Measurements from ENCODE around the gene CRHR2.

Gene CRHR2

DNA sequence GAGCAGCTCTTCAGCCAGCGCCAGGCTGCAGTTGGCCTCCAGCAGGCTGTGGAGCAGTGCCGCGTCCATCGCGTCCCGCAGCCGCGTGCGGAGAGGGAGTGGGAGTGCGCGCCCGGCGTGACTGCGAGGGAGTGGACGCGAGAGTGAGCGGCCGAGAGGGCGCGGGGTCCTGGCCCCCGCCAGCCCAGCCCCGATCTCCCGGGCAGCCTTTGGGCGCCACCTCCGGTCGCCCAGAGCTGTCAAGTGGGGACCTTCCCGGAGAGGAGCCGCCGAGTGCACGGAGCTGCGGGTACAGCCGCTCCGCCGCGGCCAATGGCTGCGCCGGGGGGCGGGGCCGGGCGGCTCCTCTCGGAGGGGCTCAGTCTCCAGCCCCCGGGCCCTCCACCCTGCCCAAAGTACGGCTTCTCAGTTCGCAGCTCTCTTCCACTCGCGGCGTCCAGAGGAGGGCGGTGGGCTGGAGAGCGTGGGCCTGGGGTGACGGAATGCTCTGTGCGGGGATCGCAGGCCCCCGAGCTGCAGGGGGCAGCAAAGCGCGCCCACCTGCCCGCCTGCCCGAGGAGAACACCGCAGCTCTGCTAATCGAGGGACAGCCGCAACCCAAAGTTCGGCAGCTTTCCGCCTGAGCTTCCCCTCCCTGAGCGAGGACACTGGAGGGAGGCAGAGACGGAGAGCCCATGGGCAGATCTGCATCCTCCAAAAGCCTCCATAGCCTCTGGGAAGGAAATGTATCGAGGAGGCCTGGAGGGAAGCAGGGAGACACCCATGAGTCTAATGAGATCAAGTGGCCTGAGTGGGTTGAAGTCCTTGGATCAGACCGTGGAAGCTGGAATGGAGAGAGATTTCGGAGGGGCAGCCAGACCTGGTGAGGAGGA, at the start of gene CRHR2:
CRHR2 (minus strand) TSS at position 245 of the 872 bp plus-strand sequence; CDS start at position 69, 176 bp downstream.
- TF ChIP-seq, protein P1, sequence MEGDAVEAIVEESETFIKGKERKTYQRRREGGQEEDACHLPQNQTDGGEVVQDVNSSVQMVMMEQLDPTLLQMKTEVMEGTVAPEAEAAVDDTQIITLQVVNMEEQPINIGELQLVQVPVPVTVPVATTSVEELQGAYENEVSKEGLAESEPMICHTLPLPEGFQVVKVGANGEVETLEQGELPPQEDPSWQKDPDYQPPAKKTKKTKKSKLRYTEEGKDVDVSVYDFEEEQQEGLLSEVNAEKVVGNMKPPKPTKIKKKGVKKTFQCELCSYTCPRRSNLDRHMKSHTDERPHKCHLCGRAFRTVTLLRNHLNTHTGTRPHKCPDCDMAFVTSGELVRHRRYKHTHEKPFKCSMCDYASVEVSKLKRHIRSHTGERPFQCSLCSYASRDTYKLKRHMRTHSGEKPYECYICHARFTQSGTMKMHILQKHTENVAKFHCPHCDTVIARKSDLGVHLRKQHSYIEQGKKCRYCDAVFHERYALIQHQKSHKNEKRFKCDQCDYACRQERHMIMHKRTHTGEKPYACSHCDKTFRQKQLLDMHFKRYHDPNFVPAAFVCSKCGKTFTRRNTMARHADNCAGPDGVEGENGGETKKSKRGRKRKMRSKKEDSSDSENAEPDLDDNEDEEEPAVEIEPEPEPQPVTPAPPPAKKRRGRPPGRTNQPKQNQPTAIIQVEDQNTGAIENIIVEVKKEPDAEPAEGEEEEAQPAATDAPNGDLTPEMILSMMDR (conservative IDR thresholded peaks at IDR 0.05) = no peak
- no peak within 1 kb of the TSS for H3K27ac ChIP-seq

DNA sequence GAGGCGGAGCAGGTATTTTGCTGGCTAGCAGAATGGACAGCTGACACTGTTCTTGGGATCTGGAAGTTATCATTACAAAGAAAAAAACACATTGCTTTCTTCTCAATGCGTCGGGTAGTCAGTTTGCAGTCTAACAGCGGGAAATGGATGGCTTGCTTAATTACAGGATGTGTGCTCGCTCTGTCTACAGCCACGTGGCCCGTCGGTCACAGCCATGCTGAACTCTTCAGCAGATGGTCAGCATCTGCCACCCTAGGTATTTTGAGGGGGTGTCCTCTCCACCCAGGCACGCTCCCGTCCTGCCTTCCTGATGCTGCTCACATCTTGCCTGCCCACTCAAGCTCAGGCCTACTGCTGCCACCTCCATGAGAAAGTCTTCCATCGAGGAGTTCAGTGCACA, 49.3 kb upstream of the CRHR2 start:
- TF ChIP-seq, protein P1 (conservative IDR thresholded peaks at IDR 0.05) = no peak
- H3K27ac ChIP-seq = no peak overlapping the region

DNA sequence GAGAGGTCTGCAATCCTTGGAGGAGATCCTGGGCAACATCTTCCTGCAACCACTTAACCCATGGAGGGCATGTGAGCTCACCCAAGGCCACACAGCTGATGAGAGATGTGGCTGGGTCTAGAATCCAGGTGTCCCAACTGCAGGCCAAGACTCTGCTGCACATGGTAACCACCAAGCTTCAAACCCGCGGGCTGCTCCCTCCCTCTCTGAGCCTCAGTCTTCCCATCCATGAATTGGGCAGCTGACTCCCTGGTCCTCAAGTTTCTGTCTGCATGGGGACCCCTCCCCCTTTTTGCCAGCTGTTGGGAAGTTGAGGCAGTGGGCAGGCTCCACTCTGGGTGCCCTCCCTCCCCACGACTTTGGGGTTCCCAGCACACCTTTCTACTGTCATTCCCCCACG, 48.7 kb upstream of the CRHR2 start:
- H3K27ac ChIP-seq = no peak overlapping the region
- TF ChIP-seq, protein P1 (conservative IDR thresholded peaks at IDR 0.05) = no peak

DNA sequence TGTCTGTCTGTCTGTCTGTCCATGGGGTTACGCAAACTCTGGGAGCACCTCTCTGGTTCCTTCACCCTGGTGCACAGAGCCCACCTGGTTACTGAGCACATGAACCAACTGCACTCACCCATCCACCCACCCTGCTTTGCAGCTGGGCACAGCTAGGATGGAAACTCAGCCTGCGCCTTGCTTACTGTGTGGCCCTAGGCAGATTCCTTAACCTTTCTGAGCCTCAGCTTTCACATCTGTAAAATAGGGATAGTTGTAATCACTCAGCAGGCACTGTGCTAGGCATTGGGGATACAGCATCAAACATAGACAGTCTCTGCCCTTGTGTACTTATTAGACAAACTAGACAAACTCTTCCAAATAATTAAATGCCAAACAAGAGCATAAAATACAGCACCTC, 47.8 kb upstream of the CRHR2 start:
- TF ChIP-seq, protein P1 (conservative IDR thresholded peaks at IDR 0.05) = no peak
- no peak overlapping the region for H3K27ac ChIP-seq

DNA sequence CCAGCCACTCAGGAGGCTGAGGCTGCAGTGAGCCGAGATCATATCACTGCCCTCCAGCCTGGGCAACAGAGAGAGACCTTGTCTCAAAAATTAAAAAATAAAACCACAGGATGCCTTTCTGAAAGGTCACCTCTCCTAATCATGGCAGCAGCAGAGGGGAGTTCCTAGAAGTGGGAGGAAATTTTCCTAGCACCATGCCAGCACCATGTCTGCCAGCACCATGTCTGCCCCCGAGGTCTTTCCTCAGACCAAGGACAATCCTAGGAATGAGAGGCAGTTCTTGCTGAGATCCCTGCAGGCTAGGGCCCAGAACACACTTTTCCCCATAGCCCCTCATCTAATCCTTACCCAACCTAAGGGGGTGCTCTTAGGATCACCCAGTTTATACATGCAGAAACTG, 47.4 kb upstream of the CRHR2 start:
- no peak overlapping the region for H3K27ac ChIP-seq
- TF ChIP-seq, protein P1 (conservative IDR thresholded peaks at IDR 0.05) = no peak

DNA sequence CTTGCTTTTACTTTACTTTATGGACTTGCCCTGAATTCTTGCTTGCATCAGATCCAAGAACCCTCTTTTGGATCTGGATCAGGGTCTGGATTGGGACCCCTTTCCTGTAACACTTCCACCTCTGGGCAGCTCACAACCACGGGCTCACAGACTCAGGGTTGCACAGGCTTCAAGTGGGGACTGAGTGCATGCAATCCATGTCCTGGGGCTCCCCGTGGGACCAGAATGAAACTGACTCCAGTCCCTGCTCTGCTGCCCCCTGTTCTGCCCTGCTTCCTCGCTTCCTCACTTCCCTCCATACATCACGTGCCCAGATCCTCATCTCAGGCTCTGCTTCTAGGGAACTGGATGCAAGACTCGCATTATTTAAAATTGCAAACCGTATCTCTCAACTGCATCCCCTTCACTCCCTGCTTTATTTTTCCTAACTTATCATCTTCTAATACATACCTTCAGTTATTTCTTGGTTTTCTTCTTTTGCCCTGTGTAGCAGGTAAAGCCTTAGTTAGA, 46.4 kb upstream of the CRHR2 start:
- TF ChIP-seq, protein P1 (conservative IDR thresholded peaks at IDR 0.05) = no peak
- H3K27ac ChIP-seq = no peak overlapping the region

DNA sequence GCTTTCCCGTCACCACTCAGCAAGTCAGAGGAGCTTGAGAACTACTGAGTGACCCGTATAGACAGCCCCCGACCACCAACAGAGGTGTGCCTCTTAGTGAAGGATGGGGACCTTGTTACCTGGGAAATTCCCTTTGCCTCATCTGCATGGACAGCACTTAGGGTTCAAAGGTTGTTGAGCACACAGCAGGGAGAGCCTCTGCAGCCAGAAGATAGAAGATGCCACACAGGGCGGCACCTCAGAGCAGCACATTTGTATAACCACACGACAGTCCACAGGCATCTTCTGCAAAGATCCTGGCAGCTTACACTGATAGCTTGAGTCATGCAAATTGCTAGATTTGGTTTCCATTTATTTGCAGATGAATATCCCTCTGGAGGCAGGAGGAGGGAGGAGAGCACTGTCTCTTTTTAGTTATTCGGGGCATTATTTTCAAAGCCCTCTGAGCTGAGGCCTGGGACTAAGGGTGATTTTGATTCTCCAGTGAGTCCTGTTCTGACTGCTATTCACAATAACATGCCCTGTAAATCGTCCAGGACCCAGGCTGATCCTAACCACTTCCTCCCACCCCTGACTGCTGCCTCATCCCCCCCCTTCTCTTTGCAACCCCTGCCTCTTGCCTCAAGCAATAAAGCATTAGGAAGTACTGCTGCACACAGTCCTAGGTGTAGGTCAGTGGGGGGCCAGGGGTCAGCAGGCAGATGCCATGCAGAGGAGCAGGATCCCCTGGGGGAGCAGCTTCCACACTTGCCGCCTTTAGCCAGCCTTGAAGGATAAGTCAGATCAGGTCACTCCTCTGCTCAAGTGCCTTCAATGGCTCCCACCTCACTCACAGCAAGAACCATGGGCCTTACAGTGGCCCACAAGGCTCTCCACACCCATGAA, 45.0 kb upstream of the CRHR2 start:
- TF ChIP-seq, protein P1 (conservative IDR thresholded peaks at IDR 0.05) = no peak
- no peak overlapping the region for H3K27ac ChIP-seq
